GM19467 (cell line): ENCODE data around the gene PRDM7.
"Not testable (repeated sequence)": the region's sequence is repeated elsewhere in the genome, so short reads cannot be mapped to it uniquely, and the experiment has no call there.

Experiments used
- ATAC-seq: cut with Tn5 transposase; IDR thresholded peaks from one replicate; pipeline ENCODE4 v1.9.1; 2021; ENCODE audit warnings: mild to moderate bottlenecking, moderate library complexity; ENCODE audit not compliant: unreplicated experiment

The PRDM7 gene

GRCh38 chr16:90077240-90077756, at the start of gene PRDM7:
Gene PRDM7, minus strand, starts transcription at chr16:90077331. Its CDS starts 1,421 bp downstream, at chr16:90075910.
- ATAC-seq, result peak; percentile 92

DNA sequence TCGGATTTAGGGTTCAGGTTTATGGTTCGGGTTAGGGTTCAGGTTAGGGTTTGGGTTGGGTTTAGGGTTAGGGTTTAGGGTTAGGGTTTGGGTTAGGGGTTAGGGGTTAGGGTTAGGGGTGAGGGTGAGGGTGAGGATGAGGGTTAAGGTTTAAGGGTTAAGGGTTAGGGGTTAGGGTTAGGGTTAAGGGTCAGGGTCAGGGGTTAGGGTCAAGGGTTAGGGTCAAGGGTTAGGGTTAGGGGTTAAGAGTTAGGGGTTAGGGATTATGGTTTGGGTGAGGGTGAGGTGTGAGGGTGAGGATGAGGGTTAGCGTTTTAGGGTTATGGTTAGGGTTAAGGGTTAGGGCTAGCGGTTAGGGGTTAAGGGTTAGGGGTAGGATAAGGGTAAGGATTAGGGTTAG, 44.7 kb upstream of the PRDM7 start:
- not testable (repeated sequence) for ATAC-seq

DNA sequence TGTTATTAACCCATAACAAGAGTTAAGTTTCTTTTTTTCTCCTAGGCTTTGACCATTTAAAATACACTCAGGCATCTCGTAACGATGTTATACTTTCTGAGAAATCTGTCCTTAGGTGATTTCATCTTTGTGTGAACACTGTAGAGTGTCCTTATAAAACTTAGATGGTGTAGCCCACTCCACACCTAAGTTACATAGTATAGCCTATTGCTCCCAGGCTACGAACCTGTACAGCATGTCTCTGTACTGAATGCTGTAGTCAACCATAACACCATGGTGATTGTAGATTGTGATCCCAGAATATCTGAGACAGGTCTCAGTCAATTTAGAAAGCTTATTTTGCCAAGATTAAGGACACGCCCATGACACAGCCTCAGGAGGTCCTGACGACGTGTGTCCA, 30.5 kb upstream of the PRDM7 start:
- not testable (repeated sequence) for ATAC-seq

- ATAC-seq, result not testable (repeated sequence)
Measured at GRCh38 chr16:90107060-90107459, 29.9 kb upstream of the PRDM7 start.

GRCh38 chr16:90106271-90106670, 29.1 kb upstream of the PRDM7 start:
- ATAC-seq, result not testable (repeated sequence)

GRCh38 chr16:90104725-90105124, 27.6 kb upstream of the PRDM7 start:
- not testable (repeated sequence) for ATAC-seq

- ATAC-seq, result not testable (repeated sequence)
Measured at GRCh38 chr16:90102086-90102884, 25.2 kb upstream of the PRDM7 start.

GRCh38 chr16:90101332-90101731, 24.2 kb upstream of the PRDM7 start:
- ATAC-seq, result not testable (repeated sequence)

- not testable (repeated sequence) for ATAC-seq
Measured at GRCh38 chr16:90100790-90101189, 23.7 kb upstream of the PRDM7 start.

DNA sequence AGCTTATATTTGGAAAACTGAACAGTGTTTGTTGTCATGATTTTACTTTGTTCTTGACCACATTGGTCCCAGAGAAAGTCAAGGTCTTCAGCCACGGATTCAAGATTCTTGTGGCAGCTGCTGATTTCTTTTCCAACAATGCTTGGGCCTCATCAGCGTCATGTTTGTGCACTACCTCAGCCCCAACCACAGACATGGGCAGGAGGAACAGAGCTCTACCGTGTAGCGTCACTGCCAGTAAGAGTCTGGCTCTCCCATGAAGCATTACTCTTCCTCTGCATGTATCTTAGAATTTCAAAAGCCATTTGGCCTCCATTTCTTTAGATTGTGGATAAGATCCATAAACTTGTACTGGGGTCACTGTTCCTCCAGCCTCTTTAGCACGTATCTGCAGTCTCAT, 23.1 kb upstream of the PRDM7 start:
- not testable (repeated sequence) for ATAC-seq

DNA sequence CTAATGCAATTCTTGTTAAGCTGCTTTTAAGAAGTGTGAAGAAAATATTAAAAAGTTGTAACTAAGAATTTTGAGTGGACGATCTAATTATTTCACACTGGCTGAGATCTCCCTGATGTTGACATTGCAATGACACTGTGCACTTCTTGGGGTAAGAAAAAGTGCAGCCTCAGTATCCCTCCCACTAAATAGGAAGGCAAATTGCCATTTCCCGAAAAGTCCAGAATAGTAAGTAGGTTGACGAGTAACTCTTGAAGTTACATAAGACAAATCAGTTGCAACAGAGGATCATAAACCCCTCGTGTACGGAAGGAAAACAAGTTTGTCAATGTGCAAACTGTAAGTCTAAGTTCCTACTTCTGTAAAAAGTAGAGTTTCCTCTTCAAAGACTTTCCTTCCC, 21.8 kb upstream of the PRDM7 start:
- ATAC-seq, result not testable (repeated sequence)

DNA sequence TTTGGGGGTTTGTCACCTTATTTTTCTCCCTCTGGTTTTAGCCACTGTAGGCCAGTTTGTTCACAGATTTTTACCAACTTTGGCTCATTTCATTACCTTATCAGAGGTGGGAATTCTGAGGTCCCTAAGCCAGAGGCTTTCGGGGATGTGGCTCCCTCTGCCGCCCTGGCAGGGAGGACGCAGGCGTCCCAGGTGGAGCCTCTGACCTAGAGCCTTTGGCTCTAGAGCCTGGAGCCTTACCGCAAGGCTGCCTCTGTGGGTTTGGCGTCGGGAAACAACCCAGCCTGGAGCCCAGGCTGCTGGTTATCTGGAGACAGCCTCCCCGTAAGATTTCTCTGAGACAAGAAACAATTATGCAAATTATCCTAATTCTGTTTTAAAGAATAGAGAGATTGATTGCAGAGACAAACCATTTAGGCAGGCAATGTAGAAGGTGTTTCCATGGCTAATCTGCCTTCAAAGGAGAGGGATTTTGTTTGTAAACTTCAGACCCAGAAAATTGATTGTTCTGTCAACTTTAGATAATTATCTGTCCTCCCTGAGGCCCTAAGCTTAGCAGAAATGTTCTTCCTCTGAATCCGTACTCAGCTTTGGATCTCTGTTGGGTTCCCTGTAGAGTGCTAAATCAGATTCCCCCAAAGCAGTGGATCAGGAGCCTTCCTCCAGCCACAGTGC, 20.0 kb upstream of the PRDM7 start:
- not testable (repeated sequence) for ATAC-seq

GRCh38 chr16:90094791-90095190, 17.7 kb upstream of the PRDM7 start:
- not testable (repeated sequence) for ATAC-seq

GRCh38 chr16:90094296-90094695, 17.2 kb upstream of the PRDM7 start:
- ATAC-seq, result not testable (repeated sequence)

DNA sequence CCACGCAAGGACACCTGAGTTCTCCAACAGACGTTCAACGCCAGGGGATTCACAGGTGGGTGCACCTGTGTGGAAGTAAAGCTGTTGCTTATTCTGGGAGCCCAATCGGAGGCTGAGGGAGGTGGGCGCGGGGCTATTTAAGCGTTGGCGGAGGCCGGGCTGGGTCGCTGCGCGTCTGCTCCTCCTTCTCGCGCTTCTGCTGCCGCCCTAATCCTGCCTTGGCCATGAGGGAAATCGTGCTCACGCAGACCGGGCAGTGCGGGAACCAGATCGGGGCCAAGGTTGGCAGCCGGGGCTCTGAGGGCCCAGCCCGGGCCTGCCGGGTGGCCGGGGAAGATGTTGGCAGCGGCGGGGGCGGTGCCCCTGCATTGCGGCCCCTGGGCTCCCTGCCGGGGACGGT, 16.7 kb upstream of the PRDM7 start:
- not testable (repeated sequence) for ATAC-seq

- not testable (repeated sequence) for ATAC-seq
Measured at GRCh38 chr16:90092781-90093180, 15.7 kb upstream of the PRDM7 start.

DNA sequence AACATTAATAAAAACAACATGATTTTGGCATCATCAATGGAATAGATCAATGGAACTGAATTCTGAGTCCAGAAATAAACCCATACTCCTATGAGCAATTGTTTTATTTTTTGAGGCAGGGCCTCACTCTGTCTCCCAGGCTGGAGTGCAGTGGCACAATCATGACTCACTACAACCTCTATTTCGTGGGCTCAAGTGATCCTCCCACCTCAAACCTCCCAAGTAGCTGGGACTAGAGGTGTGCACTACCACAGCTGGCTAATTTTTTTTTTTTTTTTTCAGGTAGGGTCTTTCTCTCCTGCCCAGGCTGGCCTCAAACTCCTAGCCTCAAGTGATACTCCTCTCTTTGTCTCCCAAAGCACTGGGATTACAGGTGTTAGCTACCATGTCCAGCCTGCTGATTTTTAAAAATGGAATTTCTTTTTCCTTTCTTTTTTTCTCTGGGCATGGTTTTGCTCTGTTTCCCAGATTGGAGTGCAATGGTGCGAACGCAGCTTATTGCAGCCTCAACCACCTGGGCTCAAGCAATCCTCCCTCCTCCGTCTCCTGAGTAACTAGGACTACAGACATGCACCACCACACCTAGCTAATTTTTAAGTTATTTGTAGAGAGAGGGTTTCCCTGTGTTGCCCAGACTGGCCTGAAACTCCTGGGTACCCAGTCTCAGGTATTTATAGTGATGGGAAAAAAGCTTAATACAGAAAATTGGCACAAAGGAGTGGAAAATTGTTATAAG, 7.3 kb upstream of the PRDM7 start:
- ATAC-seq, result no peak

- ATAC-seq, result no peak
Measured at GRCh38 chr16:90083139-90083538, 6.0 kb upstream of the PRDM7 start.

- ATAC-seq, result no peak
Measured at GRCh38 chr16:90081606-90081970, 4.5 kb upstream of the PRDM7 start.

GRCh38 chr16:90078579-90078895, 1.4 kb upstream of the PRDM7 start:
- no peak for ATAC-seq
